ENCODE data around the gene ABI3BP.

The ABI3BP gene

GRCh38 chr3:100844063-100844936, 148.9 kb downstream of the ABI3BP start:
- DNase-seq (ENCODE audit: low read depth in 2 of 2, low spot score in 1 of 2), result no peak

- DNase-seq (ENCODE audit: low read depth in 2 of 2, low spot score in 1 of 2), result no peak
These were observed 155.1 kb downstream of the ABI3BP start for GRCh38 chr3:100838157-100838556.

DNA sequence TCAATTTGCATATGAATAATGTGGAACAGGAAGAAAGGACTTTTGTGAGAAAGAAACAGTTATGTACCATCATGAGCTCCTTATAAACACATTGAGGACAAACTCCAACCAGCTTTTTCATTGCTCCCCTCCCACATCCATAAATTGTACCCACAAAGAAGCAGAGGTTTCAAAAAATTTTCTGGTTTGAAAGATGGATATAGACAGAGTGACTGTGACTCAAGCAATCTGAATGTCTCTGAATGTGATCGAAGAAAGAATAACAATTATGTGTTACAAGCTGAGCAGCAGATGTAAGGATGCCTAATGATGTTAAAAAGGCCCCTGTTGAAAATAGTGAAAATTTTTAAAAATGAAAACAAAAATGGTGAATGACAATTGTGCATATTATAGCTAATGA, 156.6 kb downstream of the ABI3BP start:
- no peak for DNase-seq (ENCODE audit: low read depth in 2 of 2, low spot score in 1 of 2)

- DNase-seq (ENCODE audit: low read depth in 2 of 2, low spot score in 1 of 2), result no peak
These were observed 158.9 kb downstream of the ABI3BP start for GRCh38 chr3:100834332-100834731.

- no peak for DNase-seq (ENCODE audit: low read depth in 2 of 2, low spot score in 1 of 2)
These were observed 159.7 kb downstream of the ABI3BP start for GRCh38 chr3:100833483-100833882.

- DNase-seq (ENCODE audit: low read depth in 2 of 2, low spot score in 1 of 2), result no peak
These were observed 161.6 kb downstream of the ABI3BP start for GRCh38 chr3:100831629-100832028.

GRCh38 chr3:100830931-100831330, 162.3 kb downstream of the ABI3BP start:
- DNase-seq (ENCODE audit: low read depth in 2 of 2, low spot score in 1 of 2), result no peak

GRCh38 chr3:100825574-100825973, 167.6 kb downstream of the ABI3BP start:
- DNase-seq (ENCODE audit: low read depth in 2 of 2, low spot score in 1 of 2), result no peak

GRCh38 chr3:100815583-100815982, 177.6 kb downstream of the ABI3BP start:
- no peak for DNase-seq (ENCODE audit: low read depth in 2 of 2, low spot score in 1 of 2)

GRCh38 chr3:100813828-100814227, 179.4 kb downstream of the ABI3BP start:
- no peak for DNase-seq (ENCODE audit: low read depth in 2 of 2, low spot score in 1 of 2)

GRCh38 chr3:100811779-100812507, 181.3 kb downstream of the ABI3BP start:
- no peak for DNase-seq (ENCODE audit: low read depth in 2 of 2, low spot score in 1 of 2)

DNA sequence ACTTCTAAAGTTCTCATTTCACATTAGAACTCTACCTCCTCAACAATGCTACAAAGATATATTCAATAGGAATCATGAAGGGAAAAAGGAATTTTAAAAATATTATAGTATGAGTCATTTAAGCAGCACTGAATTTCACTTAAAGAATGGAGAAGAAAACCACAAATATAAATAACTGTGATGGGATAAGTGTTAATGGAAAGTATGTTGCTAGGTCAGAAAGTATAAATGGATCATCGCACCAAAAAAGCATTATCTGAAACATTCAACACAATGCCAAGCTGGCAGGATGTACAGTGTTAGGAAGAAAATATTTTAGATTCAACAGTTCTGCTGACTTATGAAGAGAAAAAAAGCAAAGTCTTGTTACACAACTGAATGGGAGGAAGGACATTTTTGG, 182.6 kb downstream of the ABI3BP start:
- DNase-seq (ENCODE audit: low read depth in 2 of 2, low spot score in 1 of 2), result no peak

- DNase-seq (ENCODE audit: low read depth in 2 of 2, low spot score in 1 of 2), result no peak
These were observed 188.6 kb downstream of the ABI3BP start for GRCh38 chr3:100804631-100805030.

DNA sequence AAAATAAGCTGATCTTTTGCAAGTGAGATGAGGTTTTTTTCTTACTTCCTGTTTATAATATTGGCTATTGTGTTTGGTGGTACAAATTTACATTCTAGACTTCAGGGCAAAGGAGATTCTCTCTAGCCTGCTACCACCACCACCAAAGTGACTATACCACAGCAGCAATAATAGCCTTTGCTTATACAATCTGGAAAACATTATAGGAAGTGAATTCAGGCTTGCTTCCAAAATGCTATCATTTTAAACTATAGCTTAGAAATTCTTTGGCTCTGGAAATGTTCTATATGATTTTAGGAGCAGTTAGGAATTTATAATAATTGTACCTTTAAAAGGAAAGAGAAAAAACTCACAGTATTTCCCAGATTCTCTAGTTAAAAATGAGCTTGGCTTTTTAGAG, 189.5 kb downstream of the ABI3BP start:
- DNase-seq (ENCODE audit: low read depth in 2 of 2, low spot score in 1 of 2), result no peak

GRCh38 chr3:100802126-100802525, 191.1 kb downstream of the ABI3BP start:
- no peak for DNase-seq (ENCODE audit: low read depth in 2 of 2, low spot score in 1 of 2)

GRCh38 chr3:100798012-100798411, 195.2 kb downstream of the ABI3BP start:
- DNase-seq (ENCODE audit: low read depth in 2 of 2, low spot score in 1 of 2), result no peak

DNA sequence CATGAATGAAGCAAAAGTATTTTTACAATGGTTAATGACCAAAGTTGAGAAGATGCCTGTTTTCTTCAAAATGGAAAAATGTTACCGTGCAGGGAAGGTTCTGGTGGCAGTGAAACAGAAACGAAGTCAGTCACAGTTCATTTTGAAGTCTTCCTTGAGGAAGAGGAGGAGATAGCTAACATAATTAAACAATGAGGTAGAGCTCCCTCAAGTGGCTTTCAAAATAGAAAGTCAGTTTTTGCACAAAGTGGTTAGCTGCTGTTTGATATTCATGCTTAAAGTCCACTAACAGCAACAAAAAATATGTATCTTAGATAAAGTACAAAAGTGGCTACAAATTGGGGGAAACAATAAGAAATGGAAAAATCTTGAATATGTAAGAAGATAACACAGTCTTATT, 196.7 kb downstream of the ABI3BP start:
- DNase-seq (ENCODE audit: low read depth in 2 of 2, low spot score in 1 of 2), result no peak

DNA sequence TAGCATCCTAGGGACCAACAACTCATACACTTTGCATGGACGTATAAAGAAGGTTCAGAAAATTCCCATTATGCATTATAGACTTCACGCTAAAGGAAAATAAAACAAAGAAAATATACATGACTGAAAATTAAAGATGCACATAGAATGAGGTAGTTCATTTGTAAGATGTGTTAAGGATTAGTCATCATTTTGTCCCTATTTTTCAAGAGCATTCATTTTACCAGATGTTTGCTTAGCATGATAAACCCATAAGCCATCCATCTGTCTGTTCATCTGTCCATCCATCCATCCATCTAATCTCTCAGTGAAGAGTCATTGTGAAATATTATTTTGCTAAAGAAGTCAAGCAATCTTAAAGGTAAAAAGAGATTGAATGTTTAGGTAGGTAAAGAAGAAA, 203.6 kb downstream of the ABI3BP start:
- DNase-seq (ENCODE audit: low read depth in 2 of 2, low spot score in 1 of 2), result no peak

GRCh38 chr3:100783619-100784018, 209.6 kb downstream of the ABI3BP start:
- no peak for DNase-seq (ENCODE audit: low read depth in 2 of 2, low spot score in 1 of 2)

GRCh38 chr3:100782906-100783305, 210.3 kb downstream of the ABI3BP start:
- no peak for DNase-seq (ENCODE audit: low read depth in 2 of 2, low spot score in 1 of 2)

- DNase-seq (ENCODE audit: low read depth in 2 of 2, low spot score in 1 of 2), result no peak
These were observed 210.9 kb downstream of the ABI3BP start for GRCh38 chr3:100782348-100782747.

- no peak for DNase-seq (ENCODE audit: low read depth in 2 of 2, low spot score in 1 of 2)
These were observed 211.9 kb downstream of the ABI3BP start for GRCh38 chr3:100781301-100781700.

Measured in stimulated activated CD8-positive, alpha-beta memory T cell treated with anti-CD3 and anti-CD28 coated beads, Interleukin-4, amount 100 ng/mL, for 4 hours (primary cell).